IMR-90 (cell line): ENCODE results near the gene DSTYK. TPM values are rescaled to one million over a fixed set of nuclear protein-coding genes. Genes with fewer than 3 reads are reported as not detected.

Experiments
- ATAC-seq: fragments of 200-7000 bp; cut with Tn5 transposase; 2 replicates; pipeline ENCODE4 v1.9.1; 2020; ENCODE audit warnings: low read depth, mild to moderate bottlenecking, moderate library complexity
- BruUV-seq: library from RNA; stranded (reverse); fragments of 400-500 nt; replicated peaks from 2 replicates; lab custom pipeline; 2021; lab: Mats Ljungman, UMichigan
- CTCF ChIA-PET: fragments of 300-600 bp; formaldehyde crosslinking; extraction: SDS; loops from one replicate; lab custom pipeline; 2021; ENCODE audit warnings: antibody characterized with exemption; lab: Yijun Ruan, JAX
- POLR2A ChIA-PET: fragments of 300-600 bp; sonication (Branson Sonifier 250); formaldehyde crosslinking; loops from one replicate; lab custom pipeline; 2022; ENCODE audit warnings: antibody characterized with exemption; ENCODE audit not compliant: unreplicated experiment; lab: Charles Lee
- DNase-seq: peaks from one replicate; pipeline ENCODE4 v3.0.0; 2013
- H2AFZ ChIP-seq: replicated peaks from 2 replicates; pipeline ENCODE3; 2013; ENCODE audit warnings: low read length, mild to moderate bottlenecking; ENCODE audit not compliant: poor library complexity
- H2AK5ac ChIP-seq: 2 replicates; pipeline ENCODE4 v1.6.1; 2013; ENCODE audit warnings: low read depth, low read length, inconsistent platforms
- H2AK9ac ChIP-seq: replicated peaks from 2 replicates; pipeline ENCODE3; 2013; ENCODE audit warnings: mild to moderate bottlenecking, low read depth, low read length, moderate library complexity; ENCODE audit not compliant: poor library complexity
- H2BK120ac ChIP-seq: 2 replicates; pipeline ENCODE4 v1.6.1; 2013; ENCODE audit warnings: low read depth, low read length, inconsistent platforms
- H2BK15ac ChIP-seq: 3 replicates; pipeline ENCODE4 v1.6.1; 2013; ENCODE audit warnings: low read depth, low read length, inconsistent platforms
- H2BK20ac ChIP-seq: 2 replicates; pipeline ENCODE4 v1.6.1; 2013; ENCODE audit warnings: low read depth, mild to moderate bottlenecking, inconsistent platforms, low read length, moderate library complexity
- H2BK5ac ChIP-seq: 2 replicates; pipeline ENCODE4 v1.6.1; 2013; ENCODE audit warnings: mild to moderate bottlenecking, low read depth, low read length, inconsistent platforms; ENCODE audit not compliant: poor library complexity, severe bottlenecking
- H3K14ac ChIP-seq: replicated peaks from 2 replicates; pipeline ENCODE4 v1.6.1; 2013; ENCODE audit warnings: low read depth, low read length, inconsistent platforms
- H3K18ac ChIP-seq: 2 replicates; pipeline ENCODE4 v1.6.1; 2013; ENCODE audit warnings: low read depth, low read length, control low read depth
- H3K23ac ChIP-seq: 2 replicates; pipeline ENCODE4 v1.6.1; 2013; ENCODE audit warnings: low read depth, low read length, inconsistent platforms
- H3K27ac ChIP-seq: 2 replicates; pipeline ENCODE4 v1.5.1; 2013; ENCODE audit warnings: mild to moderate bottlenecking, control low read depth, low read length; ENCODE audit not compliant: insufficient read depth
- H3K27me3 ChIP-seq: 2 replicates; pipeline ENCODE4 v1.6.1; 2013; ENCODE audit warnings: low read length; ENCODE audit not compliant: control insufficient read depth, insufficient read depth
- H3K36me3 ChIP-seq: 2 replicates; pipeline ENCODE4 v1.6.1; 2013; ENCODE audit warnings: low read length, mixed read lengths; ENCODE audit not compliant: control insufficient read depth, insufficient read depth
- H3K4ac ChIP-seq: 2 replicates; pipeline ENCODE4 v1.6.1; 2013; ENCODE audit warnings: low read depth, low read length, inconsistent platforms
- H3K4me1 ChIP-seq: 2 replicates; pipeline ENCODE4 v1.6.1; 2013; ENCODE audit warnings: low read length, mixed read lengths; ENCODE audit not compliant: control insufficient read depth, insufficient read depth
- H3K4me2 ChIP-seq: 2 replicates; pipeline ENCODE4 v1.6.1; 2013; ENCODE audit warnings: low read depth, mild to moderate bottlenecking, control low read depth, low read length, moderate library complexity
- H3K4me3 ChIP-seq: 2 replicates; pipeline ENCODE4 v1.5.1; 2013; ENCODE audit warnings: low read depth, mild to moderate bottlenecking, control low read depth, low read length, moderate library complexity; ENCODE audit not compliant: insufficient read depth
- H3K56ac ChIP-seq: 2 replicates; pipeline ENCODE4 v1.6.1; 2013; ENCODE audit warnings: low read length, inconsistent platforms; ENCODE audit not compliant: insufficient read depth; ENCODE audit errors: extremely low read depth
- H3K79me1 ChIP-seq, 2 experiments: 2 replicates each; pipeline ENCODE4 v1.6.1; 2013; ENCODE audit warnings: low read length in 2 of 2, inconsistent platforms in 1 of 2, low read depth in 1 of 2
- H3K9ac ChIP-seq: 2 replicates; pipeline ENCODE4 v1.6.1; 2013; ENCODE audit warnings: low read depth, low read length, control low read depth
- H3K9me1 ChIP-seq: 2 replicates; pipeline ENCODE4 v1.6.1; 2013; ENCODE audit warnings: low read length, inconsistent platforms; ENCODE audit not compliant: insufficient read depth
- H3K9me3 ChIP-seq: 2 replicates; pipeline ENCODE4 v1.6.1; 2013; ENCODE audit warnings: low read length; ENCODE audit not compliant: control insufficient read depth, insufficient read depth
- H4K20me1 ChIP-seq: 2 replicates; pipeline ENCODE4 v1.6.1; 2013; ENCODE audit warnings: low read length, inconsistent platforms; ENCODE audit not compliant: insufficient read depth
- H4K5ac ChIP-seq: 2 replicates; pipeline ENCODE4 v1.6.1; 2013; ENCODE audit warnings: mild to moderate bottlenecking, low read depth, low read length, control low read depth
- H4K8ac ChIP-seq, 2 experiments: 2 replicates each; pipeline ENCODE4 v1.6.1; 2013; ENCODE audit warnings: low read depth in 2 of 2, low read length in 2 of 2, control low read depth in 1 of 2, inconsistent platforms in 1 of 2
- H4K91ac ChIP-seq: 2 replicates; pipeline ENCODE4 v1.6.1; 2013; ENCODE audit warnings: low read depth, low read length, inconsistent platforms; ENCODE audit not compliant: insufficient read depth
- CEBPB ChIP-seq: IDR thresholded peaks from 2 replicates; pipeline ENCODE4 v1.6.1; 2012; ENCODE audit warnings: low read depth, low read length, improper control_type of control experiment
- CHD1 ChIP-seq: IDR thresholded peaks from 2 replicates; pipeline ENCODE4 v1.6.1; 2012; ENCODE audit warnings: low read depth, low read length, improper control_type of control experiment
- ELK1 ChIP-seq: fragments of 150-350 bp; IDR thresholded peaks from 2 replicates; pipeline ENCODE4 v1.6.1; 2016; ENCODE audit warnings: low read depth, mild to moderate bottlenecking, low read length, moderate library complexity, borderline replicate concordance
- FOS ChIP-seq: fragments of 150-350 bp; IDR thresholded peaks from 2 replicates; pipeline ENCODE4 v1.6.1; 2016; ENCODE audit warnings: low read depth, low read length
- MXI1 ChIP-seq: IDR thresholded peaks from 2 replicates; pipeline ENCODE4 v1.6.1; 2012; ENCODE audit warnings: low read depth, mild to moderate bottlenecking, low read length, moderate library complexity, borderline replicate concordance
- POLR2A ChIP-seq: IDR thresholded peaks from 2 replicates; pipeline ENCODE4 v1.6.1; 2012; ENCODE audit warnings: mild to moderate bottlenecking, low read depth, low read length
- RAD21 ChIP-seq: IDR thresholded peaks from 2 replicates; pipeline ENCODE4 v1.6.1; 2012; ENCODE audit warnings: low read length, improper control_type of control experiment
- SMC3 ChIP-seq: fragments of 150-350 bp; IDR thresholded peaks from 2 replicates; pipeline ENCODE4 v1.6.1; 2016; ENCODE audit warnings: low read depth, mild to moderate bottlenecking, antibody characterized with exemption, low read length, moderate library complexity
- dilution Hi-C: fragments of 300-500 bp; cut with HindIII; formaldehyde crosslinking; loops from one replicate; pipeline ENCODE4 v1.14.3; 2018; ENCODE audit warnings: low sequenced_read_pairs; ENCODE audit not compliant: unreplicated experiment
- in situ Hi-C: fragments of 300-500 bp; cut with MboI; formaldehyde crosslinking; loops from 3 replicates; pipeline ENCODE4 v1.14.3; 2019; ENCODE audit warnings: low sequenced_read_pairs, inconsistent platforms, mixed read lengths
- intact Hi-C: fragments of 100-400 bp; cut with micrococcal nuclease; formaldehyde crosslinking; loops from 2 replicates; pipeline ENCODE4 v1.10.0; 2022
- polyA plus RNA-seq, 3 experiments: library from polyadenylated mRNA; depleted of rRNA; stranded (reverse); fragments of >200 nt; gene quantifications; 2 replicates each; pipeline ENCODE4 v1.2.3, GENCODE V29; 2012; ENCODE audit warnings: low replicate concordance in 1 of 3
- total RNA-seq: library from RNA; depleted of rRNA; stranded (reverse); fragments of >200 nt; gene quantifications from 2 replicates; pipeline ENCODE4 v1.2.3, GENCODE V29; 2012; rRNA removed

The DSTYK gene
- total and polyA plus RNA-seq, 2 of the 4 experiments (the other 2 are of a cell fraction) = 8.0 to 18.3 TPM

GRCh38 chr1:205095422-205095821 lies 116.1 kb downstream of the DSTYK start:
- H4K8ac ChIP-seq = no peak overlapping the region
- no peak overlapping the region for H4K5ac ChIP-seq
- dilution Hi-C loops = no loop called here
- no peak overlapping the region for H3K56ac ChIP-seq
- H4K91ac ChIP-seq = no peak overlapping the region
- no peaks in the 10 kb centered on the region for H3K9me3 ChIP-seq
- peaks cover 37% of the 10 kb centered on the region for H3K36me3 ChIP-seq
- H2BK15ac ChIP-seq = no peak overlapping the region
- no peak overlapping the region for H2BK5ac ChIP-seq
- no peak for TF ChIP-seq SMC3
- TF ChIP-seq FOS = no peak
- no peak for TF ChIP-seq CHD1
- no peak for TF ChIP-seq POLR2A
- TF ChIP-seq RAD21 = no peak
- TF ChIP-seq CEBPB = no peak
- no peak for TF ChIP-seq MXI1
- TF ChIP-seq ELK1 = no peak
- no peak overlapping the region for H2AK9ac ChIP-seq
- no peak overlapping the region for H3K27ac ChIP-seq
- H3K27me3 ChIP-seq = no peaks in the 10 kb centered on the region
- in situ Hi-C loops = no loop called here
- no peak overlapping the region for H2BK20ac ChIP-seq
- H3K4ac ChIP-seq = no peak overlapping the region
- no peak overlapping the region for H3K4me3 ChIP-seq
- H4K20me1 ChIP-seq = no peaks in the 10 kb centered on the region; the same call in 1 of the 2 replicates
- H3K14ac ChIP-seq = no peak overlapping the region
- ATAC-seq (no peak), DNase-seq (no peak)
- intact Hi-C loops = loop anchor here (10.0 kb wide), 1 partner anchor 551 kb away; no protein-coding TSS in a partner anchor
- no peak overlapping the region for H3K4me2 ChIP-seq
- POLR2A ChIA-PET = no interaction called here
- no TSS peak for BruUV-seq
- H2AK5ac ChIP-seq = no peak overlapping the region
- no peak overlapping the region for H3K23ac ChIP-seq
- H3K4me1 ChIP-seq = 0 out of 2 replicates have a peak, but pooled peaks cover 4% of the 10 kb centered on the region
- no peak overlapping the region for H2AFZ ChIP-seq
- CTCF ChIA-PET = interaction anchor here (0.6 kb wide), 1 partner anchor 14 kb away, joined by 3 read pairs; no protein-coding TSS in a partner anchor
- 0 out of 2 replicates have a peak, but pooled peaks cover 3% of the 10 kb centered on the region for H3K9me1 ChIP-seq
- no peaks in the 10 kb centered on the region; a peak in 2 of 4 replicates for H3K79me1 ChIP-seq
- H2BK120ac ChIP-seq = no peak overlapping the region
- no peak overlapping the region for H3K18ac ChIP-seq
- no peak overlapping the region for H3K9ac ChIP-seq

Other genes with a start within 250 kb of the DSTYK start
- gene CNTN2, start 168.5 kb downstream of the DSTYK start, total RNA-seq = 0.28 TPM in 1 of 2 replicates, not detected in the other
- gene CNTN2, start 168.5 kb downstream of the DSTYK start, polyA plus RNA-seq (2012; rRNA removed) = not detected in 2 replicates
- 1.7 and 1.8 TPM in 2 replicates for gene TMEM81, start 127.2 kb downstream of the DSTYK start, total RNA-seq
- 1.5 and 1.7 TPM in 2 replicates for gene TMEM81, start 127.2 kb downstream of the DSTYK start, polyA plus RNA-seq (2012; rRNA removed)
- 33.9 and 37.5 TPM in 2 replicates for gene RBBP5, start 89.7 kb downstream of the DSTYK start, total RNA-seq
- gene RBBP5, start 89.7 kb downstream of the DSTYK start, polyA plus RNA-seq (2012; rRNA removed) = 6.2 and 7.3 TPM in 2 replicates
- 2.0 and 2.2 TPM in 2 replicates for gene TMCC2, start 16.2 kb upstream of the DSTYK start, total RNA-seq
- 4.2 and 4.6 TPM in 2 replicates for gene TMCC2, start 16.2 kb upstream of the DSTYK start, polyA plus RNA-seq (2012; rRNA removed)
- gene NUAK2, start 110.0 kb upstream of the DSTYK start, total RNA-seq = 7.2 and 8.1 TPM in 2 replicates
- 17.6 and 18.7 TPM in 2 replicates for gene NUAK2, start 110.0 kb upstream of the DSTYK start, polyA plus RNA-seq (2012; rRNA removed)
- not detected in 2 replicates for gene KLHDC8A, start 145.2 kb upstream of the DSTYK start, total RNA-seq
- gene KLHDC8A, start 145.2 kb upstream of the DSTYK start, polyA plus RNA-seq (2012; rRNA removed) = not detected in 2 replicates
- not detected in 2 replicates for gene LEMD1, start 210.4 kb upstream of the DSTYK start, total RNA-seq
- not detected in 2 replicates for gene LEMD1, start 210.4 kb upstream of the DSTYK start, polyA plus RNA-seq (2012; rRNA removed)
- gene BLACAT1, start 244.3 kb upstream of the DSTYK start, total RNA-seq = under 0.01 TPM in 1 of 2 replicates, not detected in the other
- 0.03 and 0.05 TPM in 2 replicates for gene BLACAT1, start 244.3 kb upstream of the DSTYK start, polyA plus RNA-seq (2012; rRNA removed)